ENCODE measurements around the gene LRRTM4. TPM values are rescaled to one million over a fixed set of nuclear protein-coding genes. Genes with fewer than 3 reads are reported as not detected.

Gene LRRTM4
- polyA plus RNA-seq, 1 of the 3 experiments (the other 2 are of a cell fraction): 0.10 TPM

- Histone ChIP-seq H3K4me1 (ENCODE audit: control insufficient read depth in 1 of 2, insufficient read depth in 2 of 2, low read depth in 1 of 2, low read length in 1 of 2) (no peaks in the 10 kb centered on the region), H3K9ac (no peak overlapping the region), H3F3A (replicated peaks; ENCODE audit: insufficient read depth) (no peaks in the 10 kb centered on the region), H4K20me1 (ENCODE audit: insufficient read depth) (no peaks in the 10 kb centered on the region), H2AFZ (ENCODE audit: low read depth) (no peak overlapping the region), H3K9me2 (no peaks in the 10 kb centered on the region), H3K4me3 (ENCODE audit: low read depth in 2 of 2, low read length in 1 of 2) (no peak overlapping the region), H3K9me3 (no peaks in the 10 kb centered on the region), H3K36me3 (replicated peaks in 1 of 2; ENCODE audit: control insufficient read depth in 1 of 2, insufficient read depth in 2 of 2, low read length in 1 of 2) (no peaks in the 10 kb centered on the region), H3K4me2 (no peak overlapping the region), H3K27ac (ENCODE audit: low read depth in 2 of 2, low read length in 1 of 2) (no peak overlapping the region), H3K79me2 (ENCODE audit: insufficient read depth) (no peaks in the 10 kb centered on the region), H3K27me3 (ENCODE audit: insufficient read depth) (no peaks in the 10 kb centered on the region)
- 60% methylated on average over 2 of the region's 2 CpGs for WGBS (ENCODE audit: low lambda C conversion rate)
- no peak for DNase-seq
- no peak for TF ChIP-seq MXI1 (IDR thresholded peaks at IDR 0.05; ENCODE audit: low read depth, low read length)
- TF ChIP-seq NFIC (IDR thresholded peaks at IDR 0.05; ENCODE audit: borderline replicate concordance): no peak
- TF ChIP-seq TAF1 (IDR thresholded peaks at IDR 0.05; ENCODE audit: borderline replicate concordance, low read depth, low read length): no peak
- TF ChIP-seq MAX (IDR thresholded peaks at IDR 0.05; ENCODE audit: low read depth): no peak
- TF ChIP-seq PBX3 (IDR thresholded peaks at IDR 0.05): no peak
- no peak for TF ChIP-seq YY1 (IDR thresholded peaks at IDR 0.05; ENCODE audit: low read depth)
- no peak for TF ChIP-seq RCOR1 (IDR thresholded peaks at IDR 0.05; ENCODE audit: low read length)
- no peak for TF ChIP-seq RFX5 (IDR thresholded peaks at IDR 0.05; ENCODE audit: low read length)
- TF ChIP-seq SMC3 (IDR thresholded peaks at IDR 0.05; ENCODE audit: low read depth, low read length): no peak
- TF ChIP-seq ZBTB33 (IDR thresholded peaks at IDR 0.05; ENCODE audit: borderline replicate concordance, low read depth): no peak
- no peak for TF ChIP-seq TCF12 (IDR thresholded peaks at IDR 0.05)
- TF ChIP-seq JUND (IDR thresholded peaks at IDR 0.05): no peak
- no peak for TF ChIP-seq RXRA (IDR thresholded peaks at IDR 0.05; ENCODE audit: borderline replicate concordance, low read depth)
- no peak for TF ChIP-seq TEAD4 (IDR thresholded peaks at IDR 0.05; ENCODE audit: borderline replicate concordance, insufficient read depth)
- ChIA-PET CTCF (no interaction called here), POLR2A (no interaction called here)
These were observed 30.8 kb upstream of the LRRTM4 start for GRCh38 chr2:77552956-77553355.

GRCh38 chr2:77538031-77538430 lies 15.9 kb upstream of the LRRTM4 start:
- Histone ChIP-seq H2AFZ (ENCODE audit: low read depth) (no peak overlapping the region), H4K20me1 (ENCODE audit: insufficient read depth) (no peaks in the 10 kb centered on the region), H3K4me2 (no peak overlapping the region), H3K9ac (no peak overlapping the region), H3K27ac (ENCODE audit: low read depth in 2 of 2, low read length in 1 of 2) (no peak overlapping the region), H3K79me2 (ENCODE audit: insufficient read depth) (no peaks in the 10 kb centered on the region), H3K4me3 (ENCODE audit: low read depth in 2 of 2, low read length in 1 of 2) (no peak overlapping the region), H3F3A (replicated peaks; ENCODE audit: insufficient read depth) (no peaks in the 10 kb centered on the region), H3K9me3 (no peaks in the 10 kb centered on the region), H3K36me3 (replicated peaks in 1 of 2; ENCODE audit: control insufficient read depth in 1 of 2, insufficient read depth in 2 of 2, low read length in 1 of 2) (no peaks in the 10 kb centered on the region), H3K4me1 (ENCODE audit: control insufficient read depth in 1 of 2, insufficient read depth in 2 of 2, low read depth in 1 of 2, low read length in 1 of 2) (no peaks in the 10 kb centered on the region), H3K9me2 (0 out of 2 replicates have a peak, but pooled peaks cover 3% of the 10 kb centered on the region), H3K27me3 (ENCODE audit: insufficient read depth) (no peaks in the 10 kb centered on the region)
- ChIA-PET POLR2A (no interaction called here), CTCF (interaction anchor here (1.2 kb wide), 1 partner anchor 8 kb away, joined by 3 read pairs; no protein-coding TSS in a partner anchor)
- no peak for TF ChIP-seq ZBTB33 (IDR thresholded peaks at IDR 0.05; ENCODE audit: borderline replicate concordance, low read depth)
- TF ChIP-seq REST (IDR thresholded peaks at IDR 0.05; ENCODE audit: low read depth, low read length): no peak
- no peak for TF ChIP-seq POLR2AphosphoS5 (IDR thresholded peaks at IDR 0.05; ENCODE audit: low read depth, low read length)
- DNase-seq: no peak
- 37% methylated on average over 3 of the region's 3 CpGs for WGBS (ENCODE audit: low lambda C conversion rate)

Measured in SK-N-SH (cell line).